B cell (primary cell): Measurements from ENCODE around the gene ZNF41.

ENCODE experiments used
- EZH2 ChIP-seq: IDR thresholded peaks from 2 replicates; pipeline ENCODE4 v1.6.1; 2012; ENCODE audit warnings: borderline replicate concordance, low read depth, mild to moderate bottlenecking, moderate library complexity, low read length; ENCODE audit not compliant: insufficient read depth, poor library complexity, severe bottlenecking
- TF ChIP-seq, protein P1 (sequence below): fragments of 200-600 bp; IDR thresholded peaks from one replicate; pipeline ENCODE4 v1.8.0; 2022; ENCODE audit warnings: antibody characterized with exemption, mild to moderate bottlenecking

DNA sequence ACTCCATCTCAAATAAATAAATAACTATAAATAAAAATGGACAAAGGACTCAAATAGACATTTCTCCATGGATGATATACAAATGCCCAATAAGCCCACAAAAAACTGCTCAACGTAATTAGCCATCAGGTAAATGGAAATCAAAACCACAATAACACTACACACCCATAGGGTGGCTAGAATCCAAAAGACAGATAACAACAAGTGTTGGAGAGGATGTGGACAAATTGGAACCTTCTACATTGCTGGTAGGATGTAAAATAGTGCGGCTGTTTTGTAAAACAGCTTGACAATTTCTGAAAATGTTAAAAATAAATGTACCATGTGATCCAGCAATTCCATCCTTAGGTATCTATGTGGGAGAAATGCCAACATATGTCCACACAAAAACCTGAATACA is 60.6 kb downstream of the ZNF41 start:
- TF ChIP-seq, protein P1, sequence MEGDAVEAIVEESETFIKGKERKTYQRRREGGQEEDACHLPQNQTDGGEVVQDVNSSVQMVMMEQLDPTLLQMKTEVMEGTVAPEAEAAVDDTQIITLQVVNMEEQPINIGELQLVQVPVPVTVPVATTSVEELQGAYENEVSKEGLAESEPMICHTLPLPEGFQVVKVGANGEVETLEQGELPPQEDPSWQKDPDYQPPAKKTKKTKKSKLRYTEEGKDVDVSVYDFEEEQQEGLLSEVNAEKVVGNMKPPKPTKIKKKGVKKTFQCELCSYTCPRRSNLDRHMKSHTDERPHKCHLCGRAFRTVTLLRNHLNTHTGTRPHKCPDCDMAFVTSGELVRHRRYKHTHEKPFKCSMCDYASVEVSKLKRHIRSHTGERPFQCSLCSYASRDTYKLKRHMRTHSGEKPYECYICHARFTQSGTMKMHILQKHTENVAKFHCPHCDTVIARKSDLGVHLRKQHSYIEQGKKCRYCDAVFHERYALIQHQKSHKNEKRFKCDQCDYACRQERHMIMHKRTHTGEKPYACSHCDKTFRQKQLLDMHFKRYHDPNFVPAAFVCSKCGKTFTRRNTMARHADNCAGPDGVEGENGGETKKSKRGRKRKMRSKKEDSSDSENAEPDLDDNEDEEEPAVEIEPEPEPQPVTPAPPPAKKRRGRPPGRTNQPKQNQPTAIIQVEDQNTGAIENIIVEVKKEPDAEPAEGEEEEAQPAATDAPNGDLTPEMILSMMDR, result no peak
- no peak for TF ChIP-seq EZH2
